Stimulated activated naive CD8-positive, alpha-beta T cell treated with anti-CD3 and anti-CD28 coated beads, Interleukin-15, Interleukin-2, amounts not matched to agents 100 ng/mL and 50 ng/mL, for 24 hours (primary cell): ENCODE results near the gene ASB16.
"Not testable (repeated sequence)": the region's sequence is repeated elsewhere in the genome, so short reads cannot be mapped to it uniquely, and the experiment has no call there.

Experiments used
- H3K27ac Mint-ChIP-seq: one replicate; pipeline ENCODE4 v1.8.0; 2021; ENCODE audit warnings: mild to moderate bottlenecking, mixed read lengths
- H3K27me3 Mint-ChIP-seq: one replicate; pipeline ENCODE4 v1.8.0; 2021; ENCODE audit warnings: mixed read lengths
- H3K36me3 Mint-ChIP-seq: one replicate; pipeline ENCODE4 v1.8.0; 2021; ENCODE audit warnings: low read depth, mixed read lengths
- H3K4me1 Mint-ChIP-seq: one replicate; pipeline ENCODE4 v1.8.0; 2021; ENCODE audit warnings: low read depth, mixed read lengths
- H3K4me3 Mint-ChIP-seq: one replicate; pipeline ENCODE4 v1.8.0; 2021; ENCODE audit warnings: mild to moderate bottlenecking, mixed read lengths
- H3K9me3 Mint-ChIP-seq: one replicate; pipeline ENCODE4 v1.8.0; 2021; ENCODE audit warnings: mixed read lengths

The ASB16 gene

DNA sequence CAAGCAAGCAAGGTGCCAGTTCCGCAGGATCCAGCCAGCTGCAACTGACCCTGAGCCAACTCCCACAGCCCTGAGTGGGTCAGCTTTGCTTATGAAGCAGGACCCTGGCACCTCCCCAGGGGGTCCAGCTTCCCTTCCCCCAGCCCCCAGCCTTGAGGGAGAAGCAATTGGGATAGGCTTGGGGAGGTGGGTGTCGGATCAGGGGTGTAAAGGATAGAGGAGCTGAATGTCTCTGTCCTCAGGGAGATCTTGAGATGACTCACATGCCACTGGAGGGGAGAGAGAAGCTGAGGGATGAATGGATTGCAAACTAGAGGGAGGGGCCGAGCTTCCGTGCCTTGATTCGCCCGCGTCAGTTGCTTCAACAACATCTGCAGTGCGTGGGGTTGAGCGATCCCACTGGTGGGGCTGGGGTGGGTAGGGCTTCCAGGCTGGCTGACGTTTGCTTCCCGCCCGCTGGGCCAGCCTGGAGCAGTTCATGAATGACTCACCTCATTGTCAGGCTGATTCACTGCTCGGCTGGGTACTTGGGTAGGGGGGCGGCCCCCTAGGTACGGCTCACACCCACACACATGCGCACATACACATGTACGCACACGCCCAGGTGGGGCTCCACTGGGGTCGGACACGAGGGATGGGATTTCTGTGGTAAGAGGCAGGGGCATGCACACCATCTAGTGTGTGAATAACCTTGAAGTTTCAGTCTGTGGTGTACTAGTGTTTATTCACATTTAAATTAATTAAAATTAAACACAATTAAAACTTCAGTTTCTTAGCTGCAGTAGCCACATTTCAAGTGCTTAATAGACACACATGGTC lies 32.4 kb upstream of the ASB16 start:
- peak overlapping the region; percentile 40 for H3K27ac Mint-ChIP-seq
- peaks cover 4% of the 10 kb centered on the region for H3K27me3 Mint-ChIP-seq
- H3K4me1 Mint-ChIP-seq, result peaks cover 32% of the 10 kb centered on the region
- H3K36me3 Mint-ChIP-seq, result no peaks in the 10 kb centered on the region
- H3K9me3 Mint-ChIP-seq, result no peaks in the 10 kb centered on the region
- H3K4me3 Mint-ChIP-seq, result peak overlapping the region; percentile 36

DNA sequence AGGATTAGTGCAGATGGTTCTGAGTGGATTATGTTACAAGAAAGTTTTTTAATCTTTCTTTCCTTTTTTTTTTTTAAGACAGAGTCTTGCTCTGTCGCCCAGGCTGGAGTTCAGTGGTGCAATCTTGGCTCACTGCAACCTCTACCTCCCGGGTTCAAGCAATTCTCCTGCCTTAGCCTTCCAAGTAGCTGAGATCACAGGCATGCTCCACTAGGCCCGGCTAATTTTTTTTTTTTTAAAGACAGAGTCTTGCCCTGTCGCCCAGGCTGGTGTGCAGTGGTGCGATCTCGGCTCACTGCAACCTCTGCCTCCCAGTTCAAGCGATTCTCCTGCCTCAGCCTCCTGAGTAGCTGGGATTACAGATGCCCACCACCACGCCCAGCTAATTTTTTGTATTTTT lies 26.6 kb upstream of the ASB16 start:
- Mint-ChIP-seq H3K4me1 (peaks cover 15% of the 10 kb centered on the region), H3K36me3 (peaks cover 17% of the 10 kb centered on the region), H3K27ac (peak overlapping the region; percentile 36)
- H3K9me3 Mint-ChIP-seq, H3K4me3 Mint-ChIP-seq, H3K27me3 Mint-ChIP-seq: not testable (repeated sequence)

DNA sequence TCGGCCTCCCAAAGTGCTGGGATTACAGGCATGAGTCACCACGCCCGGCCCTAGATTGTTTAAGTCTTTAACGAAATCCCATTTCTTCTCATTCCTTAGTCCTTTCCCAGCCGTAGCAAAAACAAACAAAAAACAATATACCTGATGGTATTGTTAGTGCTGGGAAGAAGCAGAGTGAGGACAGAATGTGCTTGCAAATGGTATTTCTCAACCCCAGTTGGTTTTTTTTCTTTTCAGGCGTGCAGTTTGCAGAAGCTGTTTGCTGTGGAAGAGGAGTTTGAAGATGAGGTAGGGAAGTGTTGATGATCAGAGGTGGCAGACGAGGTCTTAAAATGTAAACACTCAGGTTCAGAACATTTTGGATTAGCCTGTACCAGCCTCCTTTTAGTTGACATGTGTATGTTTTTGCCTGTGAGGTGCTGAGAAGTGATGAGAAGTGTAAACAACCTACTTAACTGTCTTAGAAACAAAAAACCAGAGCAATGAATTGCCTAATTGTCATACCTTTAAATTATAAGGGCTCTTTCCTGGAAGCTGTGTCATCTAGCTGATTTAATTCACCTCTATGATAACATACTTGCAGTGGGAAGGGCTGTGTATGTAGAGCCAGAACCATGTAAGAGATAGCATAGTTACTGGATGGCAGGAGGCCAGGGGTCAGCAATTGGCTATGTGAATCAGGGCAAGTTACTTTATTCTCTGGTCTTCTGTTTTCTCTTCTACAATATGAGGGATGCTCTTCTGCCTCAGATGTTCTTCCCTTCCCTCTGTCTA lies 25.4 kb upstream of the ASB16 start:
- Mint-ChIP-seq H3K4me3 (no peak overlapping the region), H3K9me3 (no peaks in the 10 kb centered on the region), H3K27ac (no peak overlapping the region), H3K4me1 (peaks cover 14% of the 10 kb centered on the region), H3K27me3 (no peaks in the 10 kb centered on the region), H3K36me3 (peaks cover 27% of the 10 kb centered on the region)

DNA sequence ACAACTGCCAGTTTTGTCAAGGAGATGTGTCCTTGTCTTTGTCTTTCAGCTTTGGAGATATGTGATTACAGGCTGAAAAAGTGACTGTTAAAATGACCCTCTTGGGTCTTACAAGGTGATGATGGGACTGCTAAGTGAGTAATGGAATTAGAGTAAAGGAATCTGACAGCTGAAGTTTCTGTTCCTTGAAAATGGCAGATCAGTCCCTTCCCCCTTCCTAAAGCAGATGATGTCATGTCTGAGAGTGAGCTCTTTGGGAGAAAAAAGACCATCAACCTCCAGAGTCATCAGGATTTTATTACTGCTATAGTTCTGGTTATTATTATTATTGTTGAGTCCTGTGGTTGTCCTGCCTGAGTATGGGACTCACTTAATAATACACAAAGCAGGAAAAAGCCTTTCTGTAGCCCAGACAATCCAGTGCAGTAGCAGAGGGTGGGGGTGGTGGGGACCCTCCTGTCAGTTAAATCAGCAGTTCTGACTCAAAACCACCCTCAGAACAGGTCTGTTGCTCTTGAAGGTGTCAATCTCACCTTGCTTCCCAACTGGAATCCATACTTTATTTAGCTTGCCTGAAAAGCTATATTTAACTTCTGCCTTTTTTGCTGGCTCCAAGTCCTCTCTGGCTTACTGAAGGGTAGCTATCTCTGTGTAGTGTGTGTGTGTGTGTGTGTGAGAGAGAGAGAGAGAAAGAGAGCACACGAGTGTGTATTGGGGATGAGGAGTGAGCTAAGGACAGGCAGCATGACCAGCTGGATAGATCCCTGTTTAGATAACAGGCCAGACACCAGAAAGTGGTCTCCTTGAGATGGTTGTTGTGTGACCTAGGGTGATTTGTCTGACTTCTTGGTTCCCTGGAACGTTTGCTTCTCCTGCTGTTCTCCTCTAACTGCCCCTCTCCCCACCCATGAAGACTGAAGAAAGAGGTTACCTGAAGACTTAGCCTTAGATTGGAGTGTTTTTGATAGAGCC lies 23.8 kb upstream of the ASB16 start:
- Mint-ChIP-seq H3K27me3 (no peaks in the 10 kb centered on the region), H3K9me3 (no peaks in the 10 kb centered on the region), H3K36me3 (peaks cover 32% of the 10 kb centered on the region)

DNA sequence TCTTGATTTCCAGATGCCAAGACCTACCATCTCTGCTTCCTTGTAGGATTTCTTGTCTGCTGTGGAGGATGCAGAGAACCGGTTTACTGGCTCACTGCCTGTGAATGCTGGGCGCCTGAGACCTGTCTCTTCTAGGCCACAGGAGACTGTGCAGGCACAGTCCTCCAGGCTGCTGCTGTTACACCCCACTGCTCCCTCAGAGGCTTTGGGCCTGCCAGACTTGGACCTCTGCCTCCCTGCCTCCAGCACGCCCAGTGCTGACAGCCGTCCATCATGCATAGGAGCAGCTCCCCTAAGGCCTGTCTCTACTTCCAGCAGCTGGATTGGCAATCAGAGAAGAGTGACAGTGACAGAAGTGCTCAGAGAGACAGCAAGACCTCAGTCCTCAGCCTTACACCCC lies 22.7 kb upstream of the ASB16 start:
- Mint-ChIP-seq H3K9me3 (no peaks in the 10 kb centered on the region), H3K27me3 (no peaks in the 10 kb centered on the region), H3K4me1 (peaks cover 2% of the 10 kb centered on the region), H3K27ac (no peak overlapping the region), H3K36me3 (peaks cover 38% of the 10 kb centered on the region), H3K4me3 (no peak overlapping the region)

More for the DNA sequence above, 23.8 kb upstream of the ASB16 start:
- Mint-ChIP-seq H3K4me3 (no peak overlapping the region), H3K4me1 (peaks cover 8% of the 10 kb centered on the region), H3K27ac (no peak overlapping the region)

DNA sequence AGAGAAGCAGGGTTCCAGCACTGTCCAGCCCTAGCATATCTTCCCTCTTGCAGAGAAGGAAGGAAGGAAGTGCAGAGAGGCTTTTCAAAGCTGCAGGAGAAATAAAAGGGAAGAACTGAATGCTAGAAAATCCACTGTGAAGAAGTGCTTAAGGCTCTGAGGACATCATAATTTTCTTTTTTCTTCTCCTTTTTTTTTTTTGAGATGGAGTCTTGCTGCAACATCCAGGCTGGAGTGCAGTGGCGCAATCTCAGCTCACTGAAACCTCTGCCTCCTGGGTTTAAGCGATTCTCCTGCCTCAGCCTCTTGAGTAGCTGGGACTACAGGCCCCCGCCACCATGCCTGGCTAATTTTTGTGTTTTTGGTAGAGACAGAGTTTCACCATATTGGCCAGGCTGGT lies 21.4 kb upstream of the ASB16 start:
- H3K36me3 Mint-ChIP-seq, result peaks cover 38% of the 10 kb centered on the region
- H3K4me3 Mint-ChIP-seq, H3K4me1 Mint-ChIP-seq, H3K27me3 Mint-ChIP-seq, H3K9me3 Mint-ChIP-seq, H3K27ac Mint-ChIP-seq: not testable (repeated sequence)

DNA sequence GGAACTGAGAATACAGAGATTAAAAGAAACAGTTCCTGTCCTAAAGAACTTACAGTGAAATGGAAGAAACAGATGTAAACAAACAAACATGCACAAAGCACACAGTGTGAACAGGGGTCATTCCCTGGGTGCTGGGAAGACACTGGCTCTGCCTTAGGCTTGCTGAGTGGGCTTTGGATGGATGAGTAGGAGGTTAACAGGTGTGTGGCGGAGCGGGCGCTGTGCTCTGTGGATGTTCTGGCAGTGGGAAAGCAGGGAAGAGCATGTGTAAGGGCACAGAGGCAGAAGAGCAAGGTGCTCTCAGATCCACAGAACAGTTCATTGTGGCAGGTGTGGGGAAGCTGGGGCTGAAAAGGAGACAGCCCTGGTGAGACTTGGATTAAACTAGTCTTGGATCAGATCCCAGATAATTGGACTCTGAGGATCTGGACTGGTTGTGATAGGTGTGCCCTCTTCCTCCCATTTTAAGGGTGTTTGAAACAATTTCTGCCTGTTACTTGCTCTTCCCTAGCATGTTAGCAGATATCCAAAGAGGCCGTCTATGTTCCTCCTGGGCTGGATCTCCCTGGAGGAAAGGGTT lies 20.7 kb upstream of the ASB16 start:
- Mint-ChIP-seq H3K27me3 (no peaks in the 10 kb centered on the region), H3K27ac (no peak overlapping the region)

DNA sequence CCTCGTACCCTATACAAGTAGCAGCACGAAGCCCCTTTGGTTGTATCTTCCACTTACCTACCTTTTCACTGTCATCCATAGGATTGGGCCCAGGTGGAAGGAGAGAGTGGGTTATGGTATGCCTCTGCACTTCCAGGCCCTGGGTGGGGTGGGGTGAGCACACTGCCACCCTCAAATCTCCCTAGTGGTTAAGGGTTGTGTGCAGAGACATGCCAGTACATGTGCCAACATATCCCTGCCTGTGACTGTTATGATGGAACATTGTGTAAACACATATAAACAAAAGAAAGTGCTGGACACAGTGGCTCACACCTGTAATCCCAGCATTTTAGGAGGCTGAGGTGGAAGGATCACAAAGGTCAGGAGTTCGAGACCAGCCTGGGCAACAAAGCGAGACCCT lies 17.6 kb upstream of the ASB16 start:
- Mint-ChIP-seq H3K4me1 (no peaks in the 10 kb centered on the region), H3K27ac (no peak overlapping the region), H3K9me3 (no peaks in the 10 kb centered on the region), H3K4me3 (no peak overlapping the region), H3K27me3 (no peaks in the 10 kb centered on the region), H3K36me3 (peaks cover 38% of the 10 kb centered on the region)

More for the DNA sequence above, 20.7 kb upstream of the ASB16 start:
- Mint-ChIP-seq H3K4me1 (no peaks in the 10 kb centered on the region), H3K36me3 (peaks cover 44% of the 10 kb centered on the region), H3K4me3 (no peak overlapping the region), H3K9me3 (no peaks in the 10 kb centered on the region)

DNA sequence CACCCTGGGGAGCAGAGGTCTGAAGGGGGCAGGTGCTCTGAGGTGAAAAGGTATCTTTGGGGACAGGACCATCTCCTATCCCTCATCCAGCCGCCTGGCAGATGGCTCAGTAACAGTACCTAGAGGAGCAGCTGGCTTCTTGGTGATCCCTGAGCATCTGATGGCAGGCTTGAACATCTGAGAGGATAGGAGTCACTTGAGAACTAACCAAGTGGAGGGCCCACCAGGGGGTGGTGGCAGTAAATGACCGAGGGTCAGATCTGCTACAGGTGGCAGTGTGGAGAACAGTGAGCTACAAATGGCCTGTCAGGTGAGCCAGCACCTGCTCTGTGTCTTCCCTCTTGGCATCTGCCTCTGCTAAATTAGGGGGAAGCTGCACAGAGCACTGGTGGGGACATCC lies 15.0 kb upstream of the ASB16 start:
- Mint-ChIP-seq H3K4me1 (peaks cover 6% of the 10 kb centered on the region), H3K36me3 (peaks cover 35% of the 10 kb centered on the region), H3K9me3 (no peaks in the 10 kb centered on the region), H3K27me3 (no peaks in the 10 kb centered on the region), H3K4me3 (no peak overlapping the region), H3K27ac (no peak overlapping the region)

DNA sequence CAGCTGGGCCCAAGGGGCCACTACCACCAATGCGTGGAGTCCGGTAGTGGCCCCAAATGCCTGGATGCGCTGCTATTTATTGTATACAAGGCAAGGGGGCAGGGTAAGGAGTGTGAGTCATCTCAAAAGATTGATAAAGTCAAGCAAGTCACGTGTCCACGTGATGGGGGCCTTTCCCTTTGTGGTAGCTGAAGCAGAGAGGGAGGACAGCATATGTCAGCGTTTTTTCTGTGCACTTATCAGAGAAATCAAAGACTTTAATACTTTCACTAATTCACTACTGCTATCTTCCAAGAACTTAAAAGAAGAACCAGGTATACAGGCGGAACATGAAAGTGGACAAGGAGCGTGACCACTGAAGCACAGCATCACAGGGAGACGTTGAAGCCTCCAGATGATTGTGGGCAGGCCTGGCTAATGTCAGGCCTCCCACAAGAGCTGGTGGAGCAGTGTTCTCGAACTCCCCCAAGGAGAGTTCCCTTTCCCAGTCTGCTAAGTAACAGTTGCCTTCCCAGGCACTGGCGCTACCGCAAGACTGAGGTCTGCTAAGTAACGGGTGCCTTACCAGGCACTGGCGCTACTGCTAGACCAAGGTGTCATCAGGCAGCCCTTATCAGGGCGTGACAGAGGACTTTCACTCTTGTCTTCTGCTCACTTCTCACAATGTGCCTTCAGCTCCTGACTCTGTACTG lies 10.8 kb upstream of the ASB16 start:
- H3K9me3 Mint-ChIP-seq, result no peaks in the 10 kb centered on the region
- H3K4me1 Mint-ChIP-seq, result peaks cover 6% of the 10 kb centered on the region
- no peak overlapping the region for H3K27ac Mint-ChIP-seq
- H3K27me3 Mint-ChIP-seq, result no peaks in the 10 kb centered on the region
- H3K36me3 Mint-ChIP-seq, result peaks cover 29% of the 10 kb centered on the region
- no peak overlapping the region for H3K4me3 Mint-ChIP-seq

DNA sequence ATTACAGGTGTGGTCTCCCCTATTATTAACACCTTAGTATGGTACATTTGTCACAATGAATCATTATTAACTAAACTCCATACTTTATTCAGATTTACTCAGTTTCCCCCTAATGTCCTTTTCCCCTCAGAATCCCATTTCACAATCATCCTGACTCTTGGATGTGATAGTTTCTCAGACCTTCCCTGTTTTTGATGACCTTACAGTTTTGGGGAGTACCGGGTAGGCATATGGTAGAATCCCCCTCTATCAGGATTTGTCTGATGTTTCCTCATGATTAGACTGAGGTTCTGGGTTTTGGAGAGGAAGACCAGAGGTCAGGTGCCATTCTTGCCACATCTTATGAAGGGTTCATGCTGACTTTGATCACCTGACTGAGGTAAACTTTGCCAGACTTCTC lies 6.0 kb upstream of the ASB16 start:
- no peaks in the 10 kb centered on the region for H3K27me3 Mint-ChIP-seq
- H3K27ac Mint-ChIP-seq, result no peak overlapping the region
- H3K4me1 Mint-ChIP-seq, result peaks cover 11% of the 10 kb centered on the region
- H3K9me3 Mint-ChIP-seq, result no peaks in the 10 kb centered on the region
- no peak overlapping the region for H3K4me3 Mint-ChIP-seq
- peaks cover 11% of the 10 kb centered on the region for H3K36me3 Mint-ChIP-seq

DNA sequence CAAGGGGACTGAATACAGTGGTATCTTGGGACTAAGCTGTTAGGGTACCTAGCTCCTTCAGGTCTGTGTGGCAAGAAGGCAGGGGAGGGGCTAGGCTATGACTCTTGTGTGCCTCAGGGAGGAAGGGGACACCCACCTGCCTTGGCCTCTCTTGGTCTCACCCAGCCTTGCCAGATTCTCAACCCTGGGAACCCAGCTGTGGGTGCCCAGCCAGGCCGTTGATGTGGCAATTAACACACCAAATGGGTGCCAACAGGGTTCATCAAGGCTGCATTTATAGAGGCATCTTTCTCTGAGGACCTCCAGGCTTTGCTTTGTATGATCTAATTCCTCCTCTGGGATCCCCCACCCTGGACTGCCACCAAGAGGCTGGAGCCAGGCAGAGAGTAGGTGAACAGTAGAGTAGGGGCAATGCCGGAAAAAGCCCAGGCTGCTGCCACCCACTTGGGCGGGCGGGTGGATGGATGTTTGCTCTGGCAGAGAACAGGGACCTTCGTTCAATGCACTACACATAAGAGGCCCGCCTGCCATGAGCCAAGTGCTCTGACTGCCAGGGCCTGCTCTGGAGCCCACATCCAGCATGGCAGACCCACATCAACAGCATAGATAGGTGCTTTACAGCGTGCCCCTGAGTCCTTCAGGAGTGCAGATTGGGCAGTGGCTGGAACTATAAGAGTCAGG lies 3.2 kb upstream of the ASB16 start:
- no peak overlapping the region for H3K27ac Mint-ChIP-seq
- peaks cover 8% of the 10 kb centered on the region for H3K4me1 Mint-ChIP-seq
- H3K27me3 Mint-ChIP-seq, result no peaks in the 10 kb centered on the region
- H3K4me3 Mint-ChIP-seq, result no peak overlapping the region
- H3K9me3 Mint-ChIP-seq, result no peaks in the 10 kb centered on the region
- no peaks in the 10 kb centered on the region for H3K36me3 Mint-ChIP-seq

DNA sequence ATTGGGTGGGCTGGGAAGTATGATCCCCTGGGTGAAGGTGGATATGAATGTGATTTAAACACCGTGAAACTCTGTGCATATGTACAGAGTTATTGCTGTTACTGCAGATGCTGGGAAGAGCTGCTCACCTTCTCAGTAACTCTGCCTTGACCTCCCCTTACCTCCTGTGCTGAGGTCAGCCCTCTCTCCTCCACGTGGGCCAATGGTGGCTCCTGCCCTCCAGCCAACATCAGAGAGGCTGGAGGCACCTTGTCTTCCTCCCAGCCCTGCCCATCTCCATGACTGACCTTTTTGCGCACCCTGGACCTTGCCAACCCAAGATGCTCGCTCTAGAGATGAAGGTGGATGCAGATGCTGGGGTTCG lies 387 bp upstream of the ASB16 start:
- Mint-ChIP-seq H3K9me3 (no peaks in the 10 kb centered on the region), H3K4me1 (peaks cover 8% of the 10 kb centered on the region), H3K4me3 (no peak overlapping the region), H3K27me3 (no peaks in the 10 kb centered on the region), H3K36me3 (no peaks in the 10 kb centered on the region), H3K27ac (no peak overlapping the region)
